HG03432 (cell line): ENCODE data around the gene NEMP2.

Experiments
- ATAC-seq: cut with Tn5 transposase; IDR thresholded peaks from one replicate; pipeline ENCODE4 v1.9.1; 2021; ENCODE audit warnings: mild to moderate bottlenecking, moderate library complexity; ENCODE audit not compliant: unreplicated experiment

NEMP2 gene

GRCh38 chr2:190561094-190561493, 26.6 kb upstream of the NEMP2 start:
- ATAC-seq, result no peak

GRCh38 chr2:190554357-190555006, 20.0 kb upstream of the NEMP2 start:
- no peak for ATAC-seq

GRCh38 chr2:190553254-190553653, 18.7 kb upstream of the NEMP2 start:
- no peak for ATAC-seq

GRCh38 chr2:190551928-190552327, 17.4 kb upstream of the NEMP2 start:
- ATAC-seq, result peak; percentile 74

GRCh38 chr2:190550137-190550536, 15.6 kb upstream of the NEMP2 start:
- ATAC-seq, result no peak

GRCh38 chr2:190547886-190548285, 13.4 kb upstream of the NEMP2 start:
- no peak for ATAC-seq

GRCh38 chr2:190546734-190547133, 12.2 kb upstream of the NEMP2 start:
- ATAC-seq, result no peak

- no peak for ATAC-seq
Measured at GRCh38 chr2:190545555-190546385, 11.2 kb upstream of the NEMP2 start.

- ATAC-seq, result no peak
Measured at GRCh38 chr2:190545093-190545492, 10.6 kb upstream of the NEMP2 start.

- no peak for ATAC-seq
Measured at GRCh38 chr2:190540048-190540447, 5.5 kb upstream of the NEMP2 start.

- no peak for ATAC-seq
Measured at GRCh38 chr2:190538201-190538600, 3.7 kb upstream of the NEMP2 start.

GRCh38 chr2:190537765-190538164, 3.2 kb upstream of the NEMP2 start:
- ATAC-seq, result no peak

- no peak for ATAC-seq
Measured at GRCh38 chr2:190535586-190535985, 1.1 kb upstream of the NEMP2 start.

GRCh38 chr2:190535121-190535439, 558 bp upstream of the NEMP2 start:
- no peak for ATAC-seq

- peak; percentile 19 for ATAC-seq
Measured at GRCh38 chr2:190533968-190534309, 583 bp downstream of the NEMP2 start.

GRCh38 chr2:190533175-190533967, 1.2 kb downstream of the NEMP2 start:
- ATAC-seq, result no peak

- no peak for ATAC-seq
Measured at GRCh38 chr2:190532581-190532980, 1.9 kb downstream of the NEMP2 start.

GRCh38 chr2:190530248-190530900, 4.1 kb downstream of the NEMP2 start:
- ATAC-seq, result no peak

GRCh38 chr2:190529486-190530247, 4.9 kb downstream of the NEMP2 start:
- ATAC-seq, result no peak

GRCh38 chr2:190528521-190529001, 6.0 kb downstream of the NEMP2 start:
- ATAC-seq, result no peak
